K562 (cell line): ENCODE measurements around the gene SLC36A1. TPM values are rescaled to one million over a fixed set of nuclear protein-coding genes. Genes with fewer than 3 reads are reported as not detected.

Experiments
- ARID2 ChIP-seq: fragments of 450-650 bp; IDR thresholded peaks from 2 replicates; pipeline ENCODE4 v1.6.1; 2017; ENCODE audit warnings: antibody characterized with exemption, mild to moderate bottlenecking
- CHCHD3 ChIP-seq: fragments of 250-450 bp; sonication (Bioruptor Pico); IDR thresholded peaks from 2 replicates; pipeline ENCODE4 v2.1.2; 2022; ENCODE audit warnings: mild to moderate bottlenecking
- CHD4 ChIP-seq: fragments of 200-600 bp; sonication (generic); IDR thresholded peaks from 3 replicates; pipeline ENCODE4 v1.6.1; 2012; ENCODE audit warnings: low read depth, mild to moderate bottlenecking, mixed read lengths, low read length, inconsistent platforms; ENCODE audit not compliant: insufficient read depth, insufficient replicate concordance, poor library complexity, severe bottlenecking
- GATAD2B ChIP-seq: fragments of 450-650 bp; IDR thresholded peaks from 2 replicates; pipeline ENCODE4 v1.6.1; 2017; ENCODE audit warnings: mild to moderate bottlenecking, borderline replicate concordance
- ILF3 ChIP-seq: fragments of 450-650 bp; IDR thresholded peaks from 2 replicates; pipeline ENCODE4 v1.6.1; 2018; ENCODE audit warnings: antibody characterized with exemption, mild to moderate bottlenecking, moderate library complexity, borderline replicate concordance
- NEUROD1 ChIP-seq: fragments of 150-350 bp; IDR thresholded peaks from 2 replicates; pipeline ENCODE4 v1.6.1; 2014; ENCODE audit warnings: borderline replicate concordance, low read length, low read depth; ENCODE audit not compliant: partially characterized antibody
- NFIC ChIP-seq: fragments of 450-650 bp; IDR thresholded peaks from 2 replicates; pipeline ENCODE4 v1.6.1; 2017; ENCODE audit warnings: mild to moderate bottlenecking, inconsistent platforms
- PRMT5 ChIP-seq: sonication (generic); formaldehyde crosslinking; IDR thresholded peaks from 2 replicates; pipeline ENCODE4 v1.5.0; 2020; ENCODE audit warnings: missing genetic modification reagents
- SMAD4 ChIP-seq: fragments of 250-450 bp; sonication (Bioruptor Pico); conservative IDR thresholded peaks from 2 replicates; pipeline ENCODE4 v1.8.0; 2021; ENCODE audit warnings: inconsistent platforms, mild to moderate bottlenecking, moderate library complexity
- ZEB2 ChIP-seq: fragments of 450-650 bp; IDR thresholded peaks from 2 replicates; pipeline ENCODE4 v1.6.1; 2016
- ZNF175 ChIP-seq: fragments of 200-800 bp; sonication (Bioruptor generic); IDR thresholded peaks from 2 replicates; pipeline ENCODE4 v1.6.1; 2016; ENCODE audit warnings: low read depth, mild to moderate bottlenecking, missing genetic modification characterization, missing compliant biosample characterization
- polyA plus RNA-seq, 8 experiments: library from polyadenylated mRNA; depleted of rRNA in 4 of 8; stranded (reverse) in 5 of 8; unstranded in 3 of 8; fragments of >200 nt; fragmentation: Nextera tagmentation in 2 of 8; fragmentation: Illumina TruSeq in 1 of 8; extraction: Ambion mirVana in 2 of 8; extraction: Trizol in 1 of 8; gene quantifications; 2 replicates each; pipeline versions ENCODE4 v1.2.1 to v1.2.3, GENCODE V29; 2011 to 2014; ENCODE audit warnings: inconsistent platforms in 1 of 8, missing spikeins in 1 of 8
- total RNA-seq, 7 experiments: library from RNA; depleted of rRNA in 6 of 7; stranded (reverse); fragments of >200 nt in 6 of 7; fragmentation: Illumina TruSeq in 2 of 7; extraction: Trizol in 2 of 7; gene quantifications; 2 replicates each; pipeline versions ENCODE4 v1.2.1 to v1.2.3, GENCODE V29; 2011 to 2021; ENCODE audit warnings: low replicate concordance in 1 of 7
- TF ChIP-seq, protein P1 (sequence below), 2 experiments: fragments of 450-650 bp; formaldehyde crosslinking in 1 of 2; IDR thresholded peaks; 2 replicates each; pipeline versions ENCODE4 v1.4.0 to v1.6.1; 2014 to 2020; ENCODE audit warnings: mild to moderate bottlenecking in 2 of 2, borderline replicate concordance in 1 of 2, low read depth in 1 of 2
- TF ChIP-seq, protein P2 (sequence below): sonication (generic); formaldehyde crosslinking; IDR thresholded peaks from 2 replicates; pipeline ENCODE4 v1.8.0; 2022; ENCODE audit warnings: missing genetic modification reagents, mild to moderate bottlenecking, moderate library complexity, borderline replicate concordance
- TF ChIP-seq, protein P3 (sequence below): sonication (generic); formaldehyde crosslinking; IDR thresholded peaks from 2 replicates; pipeline ENCODE4 v1.9.0; 2022; ENCODE audit warnings: mild to moderate bottlenecking, missing genetic modification reagents
- TF ChIP-seq, protein P4 (sequence below): sonication (generic); formaldehyde crosslinking; IDR thresholded peaks from 2 replicates; pipeline ENCODE4 v1.8.0; 2022; ENCODE audit warnings: mild to moderate bottlenecking, missing genetic modification reagents

SLC36A1 gene
- total and polyA plus RNA-seq, 9 of the 15 experiments (the other 6 are each of a cell fraction or from before 2014, with no cell fraction given): 1.6 to 8.4 (median 4.6) TPM

DNA sequence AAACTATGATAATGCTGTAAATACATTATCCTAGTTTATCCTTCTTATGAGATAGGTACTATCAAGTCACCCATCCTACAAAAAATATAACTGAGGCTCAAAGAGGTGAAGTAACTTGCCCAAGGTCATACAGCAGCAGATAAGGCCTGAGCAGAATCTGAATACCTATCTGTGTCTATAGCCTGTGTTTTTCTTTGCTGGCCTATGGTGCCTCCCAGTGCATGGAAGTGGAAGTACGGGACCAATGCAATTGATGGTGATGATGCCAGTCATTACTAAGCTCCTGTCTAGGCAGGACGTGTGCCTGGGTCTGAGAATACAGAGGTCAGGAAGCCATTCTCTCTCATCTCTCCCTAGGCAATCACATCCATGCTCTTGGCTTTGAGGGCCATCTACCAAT is 75.9 kb downstream of the SLC36A1 start (continued):
- TF ChIP-seq, protein P1, sequence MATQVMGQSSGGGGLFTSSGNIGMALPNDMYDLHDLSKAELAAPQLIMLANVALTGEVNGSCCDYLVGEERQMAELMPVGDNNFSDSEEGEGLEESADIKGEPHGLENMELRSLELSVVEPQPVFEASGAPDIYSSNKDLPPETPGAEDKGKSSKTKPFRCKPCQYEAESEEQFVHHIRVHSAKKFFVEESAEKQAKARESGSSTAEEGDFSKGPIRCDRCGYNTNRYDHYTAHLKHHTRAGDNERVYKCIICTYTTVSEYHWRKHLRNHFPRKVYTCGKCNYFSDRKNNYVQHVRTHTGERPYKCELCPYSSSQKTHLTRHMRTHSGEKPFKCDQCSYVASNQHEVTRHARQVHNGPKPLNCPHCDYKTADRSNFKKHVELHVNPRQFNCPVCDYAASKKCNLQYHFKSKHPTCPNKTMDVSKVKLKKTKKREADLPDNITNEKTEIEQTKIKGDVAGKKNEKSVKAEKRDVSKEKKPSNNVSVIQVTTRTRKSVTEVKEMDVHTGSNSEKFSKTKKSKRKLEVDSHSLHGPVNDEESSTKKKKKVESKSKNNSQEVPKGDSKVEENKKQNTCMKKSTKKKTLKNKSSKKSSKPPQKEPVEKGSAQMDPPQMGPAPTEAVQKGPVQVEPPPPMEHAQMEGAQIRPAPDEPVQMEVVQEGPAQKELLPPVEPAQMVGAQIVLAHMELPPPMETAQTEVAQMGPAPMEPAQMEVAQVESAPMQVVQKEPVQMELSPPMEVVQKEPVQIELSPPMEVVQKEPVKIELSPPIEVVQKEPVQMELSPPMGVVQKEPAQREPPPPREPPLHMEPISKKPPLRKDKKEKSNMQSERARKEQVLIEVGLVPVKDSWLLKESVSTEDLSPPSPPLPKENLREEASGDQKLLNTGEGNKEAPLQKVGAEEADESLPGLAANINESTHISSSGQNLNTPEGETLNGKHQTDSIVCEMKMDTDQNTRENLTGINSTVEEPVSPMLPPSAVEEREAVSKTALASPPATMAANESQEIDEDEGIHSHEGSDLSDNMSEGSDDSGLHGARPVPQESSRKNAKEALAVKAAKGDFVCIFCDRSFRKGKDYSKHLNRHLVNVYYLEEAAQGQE (IDR thresholded peaks at IDR 0.05; ENCODE audit: borderline replicate concordance): peak; percentile 54
- TF ChIP-seq, protein P1 (CRISPR knock-in tag; IDR thresholded peaks at IDR 0.05; ENCODE audit: low read depth): no peak
- TF ChIP-seq ARID2 (0 out of 2 replicates have a peak, but pooled peaks have one; percentile 37), CHCHD3 (CRISPR knock-in tag) (no peak), ZEB2 (no peak), NEUROD1 (no peak), ILF3 (no peak), NFIC (no peak), CHD4 (no peak), ZNF175 (no peak), SMAD4 (no peak), GATAD2B (no peak), PRMT5 (CRISPR knock-in tag) (no peak)
- TF ChIP-seq, protein P2, sequence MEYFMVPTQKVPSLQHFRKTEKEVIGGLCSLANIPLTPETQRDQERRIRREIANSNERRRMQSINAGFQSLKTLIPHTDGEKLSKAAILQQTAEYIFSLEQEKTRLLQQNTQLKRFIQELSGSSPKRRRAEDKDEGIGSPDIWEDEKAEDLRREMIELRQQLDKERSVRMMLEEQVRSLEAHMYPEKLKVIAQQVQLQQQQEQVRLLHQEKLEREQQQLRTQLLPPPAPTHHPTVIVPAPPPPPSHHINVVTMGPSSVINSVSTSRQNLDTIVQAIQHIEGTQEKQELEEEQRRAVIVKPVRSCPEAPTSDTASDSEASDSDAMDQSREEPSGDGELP (CRISPR knock-in tag): no peak
- TF ChIP-seq, protein P3, sequence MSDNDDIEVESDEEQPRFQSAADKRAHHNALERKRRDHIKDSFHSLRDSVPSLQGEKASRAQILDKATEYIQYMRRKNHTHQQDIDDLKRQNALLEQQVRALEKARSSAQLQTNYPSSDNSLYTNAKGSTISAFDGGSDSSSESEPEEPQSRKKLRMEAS (CRISPR knock-in tag): no peak
- TF ChIP-seq, protein P4, sequence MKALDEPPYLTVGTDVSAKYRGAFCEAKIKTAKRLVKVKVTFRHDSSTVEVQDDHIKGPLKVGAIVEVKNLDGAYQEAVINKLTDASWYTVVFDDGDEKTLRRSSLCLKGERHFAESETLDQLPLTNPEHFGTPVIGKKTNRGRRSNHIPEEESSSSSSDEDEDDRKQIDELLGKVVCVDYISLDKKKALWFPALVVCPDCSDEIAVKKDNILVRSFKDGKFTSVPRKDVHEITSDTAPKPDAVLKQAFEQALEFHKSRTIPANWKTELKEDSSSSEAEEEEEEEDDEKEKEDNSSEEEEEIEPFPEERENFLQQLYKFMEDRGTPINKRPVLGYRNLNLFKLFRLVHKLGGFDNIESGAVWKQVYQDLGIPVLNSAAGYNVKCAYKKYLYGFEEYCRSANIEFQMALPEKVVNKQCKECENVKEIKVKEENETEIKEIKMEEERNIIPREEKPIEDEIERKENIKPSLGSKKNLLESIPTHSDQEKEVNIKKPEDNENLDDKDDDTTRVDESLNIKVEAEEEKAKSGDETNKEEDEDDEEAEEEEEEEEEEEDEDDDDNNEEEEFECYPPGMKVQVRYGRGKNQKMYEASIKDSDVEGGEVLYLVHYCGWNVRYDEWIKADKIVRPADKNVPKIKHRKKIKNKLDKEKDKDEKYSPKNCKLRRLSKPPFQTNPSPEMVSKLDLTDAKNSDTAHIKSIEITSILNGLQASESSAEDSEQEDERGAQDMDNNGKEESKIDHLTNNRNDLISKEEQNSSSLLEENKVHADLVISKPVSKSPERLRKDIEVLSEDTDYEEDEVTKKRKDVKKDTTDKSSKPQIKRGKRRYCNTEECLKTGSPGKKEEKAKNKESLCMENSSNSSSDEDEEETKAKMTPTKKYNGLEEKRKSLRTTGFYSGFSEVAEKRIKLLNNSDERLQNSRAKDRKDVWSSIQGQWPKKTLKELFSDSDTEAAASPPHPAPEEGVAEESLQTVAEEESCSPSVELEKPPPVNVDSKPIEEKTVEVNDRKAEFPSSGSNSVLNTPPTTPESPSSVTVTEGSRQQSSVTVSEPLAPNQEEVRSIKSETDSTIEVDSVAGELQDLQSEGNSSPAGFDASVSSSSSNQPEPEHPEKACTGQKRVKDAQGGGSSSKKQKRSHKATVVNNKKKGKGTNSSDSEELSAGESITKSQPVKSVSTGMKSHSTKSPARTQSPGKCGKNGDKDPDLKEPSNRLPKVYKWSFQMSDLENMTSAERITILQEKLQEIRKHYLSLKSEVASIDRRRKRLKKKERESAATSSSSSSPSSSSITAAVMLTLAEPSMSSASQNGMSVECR (CRISPR knock-in tag): no peak
